IMR-90 (cell line): ENCODE results near the gene FNDC1. TPM values are rescaled to one million over a fixed set of nuclear protein-coding genes. Genes with fewer than 3 reads are reported as not detected.

Source experiments
- ATAC-seq: fragments of 200-7000 bp; cut with Tn5 transposase; 2 replicates; pipeline ENCODE4 v1.9.1; 2020; ENCODE audit warnings: low read depth, mild to moderate bottlenecking, moderate library complexity
- BruUV-seq: library from RNA; stranded (reverse); fragments of 400-500 nt; replicated peaks from 2 replicates; lab custom pipeline; 2021; lab: Mats Ljungman, UMichigan
- CTCF ChIA-PET: fragments of 300-600 bp; formaldehyde crosslinking; extraction: SDS; loops from one replicate; lab custom pipeline; 2021; ENCODE audit warnings: antibody characterized with exemption; lab: Yijun Ruan, JAX
- POLR2A ChIA-PET: fragments of 300-600 bp; sonication (Branson Sonifier 250); formaldehyde crosslinking; loops from one replicate; lab custom pipeline; 2022; ENCODE audit warnings: antibody characterized with exemption; ENCODE audit not compliant: unreplicated experiment; lab: Charles Lee
- DNase-seq: peaks from one replicate; pipeline ENCODE4 v3.0.0; 2013
- H2AFZ ChIP-seq: replicated peaks from 2 replicates; pipeline ENCODE3; 2013; ENCODE audit warnings: low read length, mild to moderate bottlenecking; ENCODE audit not compliant: poor library complexity
- H2AK5ac ChIP-seq: 2 replicates; pipeline ENCODE4 v1.6.1; 2013; ENCODE audit warnings: low read depth, low read length, inconsistent platforms
- H2AK9ac ChIP-seq: replicated peaks from 2 replicates; pipeline ENCODE3; 2013; ENCODE audit warnings: mild to moderate bottlenecking, low read depth, low read length, moderate library complexity; ENCODE audit not compliant: poor library complexity
- H2BK120ac ChIP-seq: 2 replicates; pipeline ENCODE4 v1.6.1; 2013; ENCODE audit warnings: low read depth, low read length, inconsistent platforms
- H2BK15ac ChIP-seq: 3 replicates; pipeline ENCODE4 v1.6.1; 2013; ENCODE audit warnings: low read depth, low read length, inconsistent platforms
- H2BK20ac ChIP-seq: 2 replicates; pipeline ENCODE4 v1.6.1; 2013; ENCODE audit warnings: low read depth, mild to moderate bottlenecking, inconsistent platforms, low read length, moderate library complexity
- H2BK5ac ChIP-seq: 2 replicates; pipeline ENCODE4 v1.6.1; 2013; ENCODE audit warnings: mild to moderate bottlenecking, low read depth, low read length, inconsistent platforms; ENCODE audit not compliant: poor library complexity, severe bottlenecking
- H3K14ac ChIP-seq: replicated peaks from 2 replicates; pipeline ENCODE4 v1.6.1; 2013; ENCODE audit warnings: low read depth, low read length, inconsistent platforms
- H3K18ac ChIP-seq: 2 replicates; pipeline ENCODE4 v1.6.1; 2013; ENCODE audit warnings: low read depth, low read length, control low read depth
- H3K23ac ChIP-seq: 2 replicates; pipeline ENCODE4 v1.6.1; 2013; ENCODE audit warnings: low read depth, low read length, inconsistent platforms
- H3K27ac ChIP-seq: 2 replicates; pipeline ENCODE4 v1.5.1; 2013; ENCODE audit warnings: mild to moderate bottlenecking, control low read depth, low read length; ENCODE audit not compliant: insufficient read depth
- H3K27me3 ChIP-seq: 2 replicates; pipeline ENCODE4 v1.6.1; 2013; ENCODE audit warnings: low read length; ENCODE audit not compliant: control insufficient read depth, insufficient read depth
- H3K36me3 ChIP-seq: 2 replicates; pipeline ENCODE4 v1.6.1; 2013; ENCODE audit warnings: low read length, mixed read lengths; ENCODE audit not compliant: control insufficient read depth, insufficient read depth
- H3K4ac ChIP-seq: 2 replicates; pipeline ENCODE4 v1.6.1; 2013; ENCODE audit warnings: low read depth, low read length, inconsistent platforms
- H3K4me1 ChIP-seq: 2 replicates; pipeline ENCODE4 v1.6.1; 2013; ENCODE audit warnings: low read length, mixed read lengths; ENCODE audit not compliant: control insufficient read depth, insufficient read depth
- H3K4me2 ChIP-seq: 2 replicates; pipeline ENCODE4 v1.6.1; 2013; ENCODE audit warnings: low read depth, mild to moderate bottlenecking, control low read depth, low read length, moderate library complexity
- H3K4me3 ChIP-seq: 2 replicates; pipeline ENCODE4 v1.5.1; 2013; ENCODE audit warnings: low read depth, mild to moderate bottlenecking, control low read depth, low read length, moderate library complexity; ENCODE audit not compliant: insufficient read depth
- H3K56ac ChIP-seq: 2 replicates; pipeline ENCODE4 v1.6.1; 2013; ENCODE audit warnings: low read length, inconsistent platforms; ENCODE audit not compliant: insufficient read depth; ENCODE audit errors: extremely low read depth
- H3K79me1 ChIP-seq, 2 experiments: 2 replicates each; pipeline ENCODE4 v1.6.1; 2013; ENCODE audit warnings: low read length in 2 of 2, inconsistent platforms in 1 of 2, low read depth in 1 of 2
- H3K9ac ChIP-seq: 2 replicates; pipeline ENCODE4 v1.6.1; 2013; ENCODE audit warnings: low read depth, low read length, control low read depth
- H3K9me1 ChIP-seq: 2 replicates; pipeline ENCODE4 v1.6.1; 2013; ENCODE audit warnings: low read length, inconsistent platforms; ENCODE audit not compliant: insufficient read depth
- H3K9me3 ChIP-seq: 2 replicates; pipeline ENCODE4 v1.6.1; 2013; ENCODE audit warnings: low read length; ENCODE audit not compliant: control insufficient read depth, insufficient read depth
- H4K20me1 ChIP-seq: 2 replicates; pipeline ENCODE4 v1.6.1; 2013; ENCODE audit warnings: low read length, inconsistent platforms; ENCODE audit not compliant: insufficient read depth
- H4K5ac ChIP-seq: 2 replicates; pipeline ENCODE4 v1.6.1; 2013; ENCODE audit warnings: mild to moderate bottlenecking, low read depth, low read length, control low read depth
- H4K8ac ChIP-seq, 2 experiments: 2 replicates each; pipeline ENCODE4 v1.6.1; 2013; ENCODE audit warnings: low read depth in 2 of 2, low read length in 2 of 2, control low read depth in 1 of 2, inconsistent platforms in 1 of 2
- H4K91ac ChIP-seq: 2 replicates; pipeline ENCODE4 v1.6.1; 2013; ENCODE audit warnings: low read depth, low read length, inconsistent platforms; ENCODE audit not compliant: insufficient read depth
- BHLHE40 ChIP-seq: fragments of 150-350 bp; IDR thresholded peaks from 2 replicates; pipeline ENCODE4 v1.6.1; 2016; ENCODE audit warnings: mild to moderate bottlenecking, low read depth, low read length
- CEBPB ChIP-seq: IDR thresholded peaks from 2 replicates; pipeline ENCODE4 v1.6.1; 2012; ENCODE audit warnings: low read depth, low read length, improper control_type of control experiment
- CHD1 ChIP-seq: IDR thresholded peaks from 2 replicates; pipeline ENCODE4 v1.6.1; 2012; ENCODE audit warnings: low read depth, low read length, improper control_type of control experiment
- CTCF ChIP-seq: conservative IDR thresholded peaks from 2 replicates; pipeline ENCODE4 v1.5.1; 2012; ENCODE audit warnings: mild to moderate bottlenecking, low read depth, low read length, improper control_type of control experiment
- ELK1 ChIP-seq: fragments of 150-350 bp; IDR thresholded peaks from 2 replicates; pipeline ENCODE4 v1.6.1; 2016; ENCODE audit warnings: low read depth, mild to moderate bottlenecking, low read length, moderate library complexity, borderline replicate concordance
- FOS ChIP-seq: fragments of 150-350 bp; IDR thresholded peaks from 2 replicates; pipeline ENCODE4 v1.6.1; 2016; ENCODE audit warnings: low read depth, low read length
- MAFK ChIP-seq: IDR thresholded peaks from 2 replicates; pipeline ENCODE4 v1.6.1; 2012; ENCODE audit warnings: low read depth, low read length, improper control_type of control experiment
- MAZ ChIP-seq: IDR thresholded peaks from 2 replicates; pipeline ENCODE4 v1.6.1; 2012; ENCODE audit warnings: low read depth, mild to moderate bottlenecking, low read length, improper control_type of control experiment, moderate library complexity, borderline replicate concordance
- MXI1 ChIP-seq: IDR thresholded peaks from 2 replicates; pipeline ENCODE4 v1.6.1; 2012; ENCODE audit warnings: low read depth, mild to moderate bottlenecking, low read length, moderate library complexity, borderline replicate concordance
- NFE2L2 ChIP-seq: fragments of 150-350 bp; IDR thresholded peaks from 2 replicates; pipeline ENCODE4 v1.6.1; 2016; ENCODE audit warnings: low read depth, mild to moderate bottlenecking, low read length
- POLR2A ChIP-seq: IDR thresholded peaks from 2 replicates; pipeline ENCODE4 v1.6.1; 2012; ENCODE audit warnings: mild to moderate bottlenecking, low read depth, low read length
- RAD21 ChIP-seq: IDR thresholded peaks from 2 replicates; pipeline ENCODE4 v1.6.1; 2012; ENCODE audit warnings: low read length, improper control_type of control experiment
- RCOR1 ChIP-seq: IDR thresholded peaks from 2 replicates; pipeline ENCODE4 v1.6.1; 2012; ENCODE audit warnings: mild to moderate bottlenecking, low read length, improper control_type of control experiment; ENCODE audit not compliant: insufficient replicate concordance
- RFX5 ChIP-seq: IDR thresholded peaks from 2 replicates; pipeline ENCODE4 v1.8.0; 2012; ENCODE audit warnings: low read depth, mild to moderate bottlenecking, low read length, moderate library complexity
- SMC3 ChIP-seq: fragments of 150-350 bp; IDR thresholded peaks from 2 replicates; pipeline ENCODE4 v1.6.1; 2016; ENCODE audit warnings: low read depth, mild to moderate bottlenecking, antibody characterized with exemption, low read length, moderate library complexity
- USF2 ChIP-seq: fragments of 150-350 bp; IDR thresholded peaks from 2 replicates; pipeline ENCODE4 v1.6.1; 2017; ENCODE audit warnings: mild to moderate bottlenecking, antibody characterized with exemption, low read length, low read depth
- WGBS, 2 experiments: methylation state at CpG; one replicate each; pipeline versions ENCODE4 v1.1.5 to v1.1.7; 2013; ENCODE audit warnings: missing lambda C conversion rate in 2 of 2; ENCODE audit not compliant: insufficient read length in 1 of 2; ENCODE audit errors: extremely low coverage in 2 of 2; 5-methylcytosine and 5-hydroxymethylcytosine counted together
- dilution Hi-C: fragments of 300-500 bp; cut with HindIII; formaldehyde crosslinking; loops from one replicate; pipeline ENCODE4 v1.14.3; 2018; ENCODE audit warnings: low sequenced_read_pairs; ENCODE audit not compliant: unreplicated experiment
- in situ Hi-C: fragments of 300-500 bp; cut with MboI; formaldehyde crosslinking; loops from 3 replicates; pipeline ENCODE4 v1.14.3; 2019; ENCODE audit warnings: low sequenced_read_pairs, inconsistent platforms, mixed read lengths
- intact Hi-C: fragments of 100-400 bp; cut with micrococcal nuclease; formaldehyde crosslinking; loops from 2 replicates; pipeline ENCODE4 v1.10.0; 2022
- polyA plus RNA-seq, 3 experiments: library from polyadenylated mRNA; depleted of rRNA; stranded (reverse); fragments of >200 nt; gene quantifications; 2 replicates each; pipeline ENCODE4 v1.2.3, GENCODE V29; 2012; ENCODE audit warnings: low replicate concordance in 1 of 3
- total RNA-seq: library from RNA; depleted of rRNA; stranded (reverse); fragments of >200 nt; gene quantifications from 2 replicates; pipeline ENCODE4 v1.2.3, GENCODE V29; 2012

FNDC1 gene
- total and polyA plus RNA-seq, 2 of the 4 experiments (the other 2 are of a cell fraction), result 0.03 TPM; not detected in 1

- POLR2A ChIA-PET, result no interaction called here
- no peaks in the 10 kb centered on the region for H3K79me1 ChIP-seq
- no peaks in the 10 kb centered on the region for H3K4me1 ChIP-seq
- no peak overlapping the region for H4K5ac ChIP-seq
- no peak overlapping the region for H3K14ac ChIP-seq
- H3K4ac ChIP-seq, result no peak overlapping the region
- no peak overlapping the region for H3K4me2 ChIP-seq
- no peak overlapping the region for H3K27ac ChIP-seq
- no peak for ATAC-seq
- no peak overlapping the region for H4K91ac ChIP-seq
- H3K9me3 ChIP-seq, result no peaks in the 10 kb centered on the region; the same call in 1 of the 2 replicates
- H3K27me3 ChIP-seq, result no peaks in the 10 kb centered on the region
- H2BK120ac ChIP-seq, result no peak overlapping the region
- H3K36me3 ChIP-seq, result no peaks in the 10 kb centered on the region
- in situ Hi-C loops, result no loop called here
- TF ChIP-seq ELK1 (no peak), CTCF (no peak), BHLHE40 (no peak), USF2 (no peak), RFX5 (no peak), NFE2L2 (no peak), CHD1 (no peak), POLR2A (no peak), MAFK (no peak), FOS (no peak), CEBPB (no peak), RCOR1 (no peak), MXI1 (no peak), MAZ (no peak), SMC3 (no peak), RAD21 (no peak)
- no peak overlapping the region for H3K9ac ChIP-seq
- no peak overlapping the region for H4K8ac ChIP-seq
- no peaks in the 10 kb centered on the region for H4K20me1 ChIP-seq
- CTCF ChIA-PET, result interaction anchor here (0.6 kb wide), 1 partner anchor 11 kb away, joined by 3 read pairs; no protein-coding TSS in a partner anchor
- H2BK15ac ChIP-seq, result no peak overlapping the region
- H3K4me3 ChIP-seq, result no peak overlapping the region
- H2AK9ac ChIP-seq, result no peak overlapping the region
- H2AK5ac ChIP-seq, result no peak overlapping the region
- no peak overlapping the region for H3K23ac ChIP-seq
- no peak overlapping the region for H3K18ac ChIP-seq
- dilution Hi-C loops, result no loop called here
- no peak overlapping the region for H2AFZ ChIP-seq
- no peak for DNase-seq
- H2BK20ac ChIP-seq, result no peak overlapping the region
- intact Hi-C loops, result no loop called here
- no peak overlapping the region for H2BK5ac ChIP-seq
- WGBS, 2 experiments, result 61% methylated on average over 2 of the region's 5 CpGs; no CpG with 5 or more reads in 1 of the 2 experiments
- no TSS peak for BruUV-seq
- no peak overlapping the region for H3K56ac ChIP-seq
- no peaks in the 10 kb centered on the region for H3K9me1 ChIP-seq
Observed at GRCh38 chr6:159305159-159305558, 136.0 kb downstream of the FNDC1 start.
